Mesothelial cell of epicardium (in vitro differentiated cells): Measurements from ENCODE around the gene PPP3CA. TPM values are rescaled to one million over a fixed set of nuclear protein-coding genes. Genes with fewer than 3 reads are reported as not detected.

Experiments
- DNase-seq, 2 experiments: peaks; one replicate each; pipeline ENCODE4 v3.0.0; 2021; ENCODE audit warnings: low spot score in 2 of 2; ENCODE audit not compliant: unreplicated experiment in 2 of 2
- H3K27ac Mint-ChIP-seq: 2 replicates; pipeline ENCODE4 v1.8.0; 2021; ENCODE audit warnings: mixed read lengths
- H3K27me3 Mint-ChIP-seq: 2 replicates; pipeline ENCODE4 v1.8.0; 2021; ENCODE audit warnings: low read depth, mixed read lengths
- H3K36me3 Mint-ChIP-seq: 2 replicates; pipeline ENCODE4 v1.8.0; 2021; ENCODE audit warnings: mixed read lengths
- H3K4me1 Mint-ChIP-seq: 2 replicates; pipeline ENCODE4 v1.8.0; 2021; ENCODE audit warnings: mixed read lengths
- H3K4me3 Mint-ChIP-seq: 2 replicates; pipeline ENCODE4 v1.8.0; 2021; ENCODE audit warnings: mild to moderate bottlenecking, moderate library complexity, mixed read lengths
- H3K9me3 Mint-ChIP-seq: 2 replicates; pipeline ENCODE4 v1.8.0; 2021; ENCODE audit warnings: mixed read lengths
- CTCF ChIP-seq: fragments of 200-600 bp; sonication (generic); IDR thresholded peaks from one replicate; pipeline ENCODE4 v1.5.0; 2021; ENCODE audit warnings: antibody characterized with exemption; ENCODE audit not compliant: unreplicated experiment
- total RNA-seq: library from RNA; stranded (reverse); gene quantifications from 3 replicates; pipeline ENCODE4 v1.2.1, GENCODE V29; 2021

The PPP3CA gene
- total RNA-seq, 1 donor from 2014 or later: 23.5 TPM

- no peak for TF ChIP-seq CTCF
- Mint-ChIP-seq H3K27me3 (no peaks in the 10 kb centered on the region), H3K9me3 (peaks cover 7% of the 10 kb centered on the region), H3K27ac (no peak overlapping the region), H3K36me3 (peaks cover 2% of the 10 kb centered on the region), H3K4me1 (peaks cover 16% of the 10 kb centered on the region), H3K4me3 (no peak overlapping the region)
- DNase-seq: no peak
Observed at GRCh38 chr4:101262683-101263082, 84.6 kb downstream of the PPP3CA start.

GRCh38 chr4:101259876-101260275, 87.5 kb downstream of the PPP3CA start:
- Mint-ChIP-seq H3K9me3 (peaks cover 7% of the 10 kb centered on the region), H3K27me3 (no peaks in the 10 kb centered on the region), H3K4me1 (peaks cover 14% of the 10 kb centered on the region), H3K36me3 (peaks cover 2% of the 10 kb centered on the region), H3K27ac (no peak overlapping the region), H3K4me3 (no peak overlapping the region)
- TF ChIP-seq CTCF: no peak
- DNase-seq: no peak

DNA sequence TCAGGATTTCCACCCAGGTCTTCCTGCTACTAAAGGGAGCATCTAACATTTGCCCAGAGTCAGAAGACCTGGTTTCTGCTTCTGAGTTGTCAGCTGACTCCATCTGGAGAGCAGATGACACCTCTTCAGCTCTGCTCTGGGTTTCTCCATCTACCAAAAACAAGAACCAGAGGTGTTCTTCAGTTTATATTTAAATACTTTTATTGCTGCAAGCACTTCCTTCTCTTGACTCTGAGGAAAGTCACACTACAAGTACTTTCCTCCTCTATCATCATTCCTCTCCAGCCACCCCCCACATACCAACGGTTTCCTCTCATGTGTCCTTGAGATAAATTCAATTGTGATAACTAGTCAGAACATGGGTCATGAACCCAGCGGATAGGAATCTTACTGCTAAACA, 88.4 kb downstream of the PPP3CA start:
- H3K27ac Mint-ChIP-seq: no peak overlapping the region
- peaks cover 2% of the 10 kb centered on the region for H3K36me3 Mint-ChIP-seq
- H3K9me3 Mint-ChIP-seq: peaks cover 7% of the 10 kb centered on the region
- peaks cover 10% of the 10 kb centered on the region for H3K4me1 Mint-ChIP-seq
- H3K4me3 Mint-ChIP-seq: no peak overlapping the region
- no peak for TF ChIP-seq CTCF
- DNase-seq: no peak
- no peaks in the 10 kb centered on the region for H3K27me3 Mint-ChIP-seq

- peaks cover 7% of the 10 kb centered on the region for H3K9me3 Mint-ChIP-seq
- H3K27ac Mint-ChIP-seq: no peak overlapping the region
- H3K4me1 Mint-ChIP-seq: peaks cover 18% of the 10 kb centered on the region
- no peak overlapping the region for H3K4me3 Mint-ChIP-seq
- H3K36me3 Mint-ChIP-seq: peaks cover 2% of the 10 kb centered on the region
- no peak for DNase-seq
- H3K27me3 Mint-ChIP-seq: no peaks in the 10 kb centered on the region
- no peak for TF ChIP-seq CTCF
Observed at GRCh38 chr4:101256222-101256621, 91.1 kb downstream of the PPP3CA start.

DNA sequence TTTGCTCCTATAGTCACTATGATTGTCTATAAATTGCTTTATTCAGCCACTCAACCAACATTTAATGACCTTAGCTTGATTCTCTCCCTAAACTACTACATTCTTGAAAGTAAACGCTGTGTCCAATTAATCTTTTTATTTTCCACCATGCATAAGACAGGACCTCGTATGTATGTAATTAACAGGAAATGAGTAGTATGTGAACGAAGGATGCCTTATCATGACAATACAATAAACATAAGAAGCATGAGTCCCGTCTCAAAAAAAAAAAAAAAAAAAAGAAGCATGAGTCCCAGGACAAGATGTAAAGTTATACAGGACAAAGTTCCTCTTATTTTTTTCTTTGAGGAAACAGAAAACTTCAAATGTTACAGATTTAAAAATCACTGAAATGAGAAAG, 92.5 kb downstream of the PPP3CA start:
- H3K36me3 Mint-ChIP-seq: peaks cover 2% of the 10 kb centered on the region
- DNase-seq: no peak
- peaks cover 7% of the 10 kb centered on the region for H3K9me3 Mint-ChIP-seq
- no peak overlapping the region for H3K4me3 Mint-ChIP-seq
- no peak overlapping the region for H3K27ac Mint-ChIP-seq
- H3K27me3 Mint-ChIP-seq: no peaks in the 10 kb centered on the region
- H3K4me1 Mint-ChIP-seq: peaks cover 14% of the 10 kb centered on the region
- TF ChIP-seq CTCF: no peak

DNA sequence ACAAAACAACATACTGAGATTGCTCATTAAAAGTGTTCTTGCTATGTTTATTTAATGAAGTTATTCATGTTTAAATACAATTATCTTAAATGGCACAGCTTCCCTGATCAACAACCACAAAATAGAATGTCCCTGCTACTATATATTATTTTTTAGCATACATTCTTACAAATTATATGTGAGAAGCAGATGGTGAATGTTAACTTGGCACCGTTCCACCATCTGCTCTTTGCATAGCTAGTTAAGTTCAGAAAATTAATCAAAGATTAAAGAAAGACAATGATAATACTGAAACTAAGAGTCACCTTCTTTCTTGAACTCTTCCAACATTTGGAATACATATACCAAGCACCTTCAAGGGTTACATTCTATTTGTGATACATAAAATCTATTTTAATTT, 94.2 kb downstream of the PPP3CA start:
- H3K36me3 Mint-ChIP-seq: no peaks in the 10 kb centered on the region
- no peaks in the 10 kb centered on the region for H3K27me3 Mint-ChIP-seq
- H3K9me3 Mint-ChIP-seq: no peaks in the 10 kb centered on the region
- H3K27ac Mint-ChIP-seq: no peak overlapping the region
- peaks cover 9% of the 10 kb centered on the region for H3K4me1 Mint-ChIP-seq
- H3K4me3 Mint-ChIP-seq: no peak overlapping the region
- DNase-seq: no peak
- no peak for TF ChIP-seq CTCF
